ENCODE measurements around the gene HAUS5. TPM values are rescaled to one million over a fixed set of nuclear protein-coding genes. Genes with fewer than 3 reads are reported as not detected.

Gene HAUS5
- total RNA-seq, 1 experiment from 2014 or later = 31.7 TPM

- ChIA-PET POLR2A (interaction anchor here (1.2 kb wide), 1 partner anchor 18 kb away, joined by 3 read pairs; no protein-coding TSS in a partner anchor), CTCF (no interaction called here), RAD21 (ENCODE audit: low non-redundant PET in 1 of 2, low total read pairs in 2 of 2, uncharacterized antibody in 2 of 2, unreplicated experiment in 2 of 2) (no interaction called here)
- no peaks in the 10 kb centered on the region for H3K27me3 ChIP-seq (ENCODE audit: insufficient read depth, low read length)
- H3K79me2 ChIP-seq (ENCODE audit: insufficient read depth, low read length) = peaks cover 29% of the 10 kb centered on the region
- H3K9me3 ChIP-seq (ENCODE audit: control insufficient read depth in 1 of 2, insufficient read depth in 1 of 2, low read depth in 1 of 2, low read length in 2 of 2) = no peaks in the 10 kb centered on the region
- DNase-seq (ENCODE audit: low read depth, low spot score) = no peak
- no peak overlapping the region for H3K9ac ChIP-seq (ENCODE audit: low read length)
- intact Hi-C loops (cut with micrococcal nuclease) = no loop called here
- H4K20me1 ChIP-seq (ENCODE audit: insufficient read depth) = no peaks in the 10 kb centered on the region
- H3K4me2 ChIP-seq (ENCODE audit: low read length) = no peak overlapping the region
- no peaks in the 10 kb centered on the region for H3K4me1 ChIP-seq (ENCODE audit: control insufficient read depth in 1 of 2, insufficient read depth in 2 of 2, low read length in 2 of 2)
- no peak overlapping the region for H2AFZ ChIP-seq (ENCODE audit: low read depth, low read length, poor library complexity, severe bottlenecking)
- H3K4me3 ChIP-seq (replicated peaks in 1 of 2; ENCODE audit: low read depth in 1 of 2, low read length in 2 of 2) = no peak overlapping the region
- H3K9me2 ChIP-seq (ENCODE audit: insufficient read depth) = no peaks in the 10 kb centered on the region
- no peak for ATAC-seq
- TF ChIP-seq, protein P1, sequence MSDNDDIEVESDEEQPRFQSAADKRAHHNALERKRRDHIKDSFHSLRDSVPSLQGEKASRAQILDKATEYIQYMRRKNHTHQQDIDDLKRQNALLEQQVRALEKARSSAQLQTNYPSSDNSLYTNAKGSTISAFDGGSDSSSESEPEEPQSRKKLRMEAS (IDR thresholded peaks at IDR 0.05) = no peak
- TF ChIP-seq EZH2phosphoT487 (IDR thresholded peaks at IDR 0.05; ENCODE audit: borderline replicate concordance) (no peak), ZNF274 (IDR thresholded peaks at IDR 0.05; ENCODE audit: low read depth, low read length) (no peak), CTCF (IDR thresholded peaks at IDR 0.05 in 2 of 3, conservative IDR thresholded peaks at IDR 0.05 in 1 of 3; ENCODE audit: borderline replicate concordance in 1 of 3, insufficient read depth in 1 of 3, low read depth in 2 of 3, low read length in 2 of 3) (no peak), SRF (IDR thresholded peaks at IDR 0.05; ENCODE audit: low read depth) (no peak), SIN3A (IDR thresholded peaks at IDR 0.05; ENCODE audit: low read depth) (no peak), TCF7L2 (IDR thresholded peaks at IDR 0.05; ENCODE audit: borderline replicate concordance, extremely low read depth, insufficient read depth, insufficient read length) (no peak), YY1 (IDR thresholded peaks at IDR 0.05; ENCODE audit: extremely low read depth, insufficient replicate concordance, low read depth, low read length) (no peak), ATF3 (IDR thresholded peaks at IDR 0.05) (no peak)
- no TSS peak for BruUV-seq (replicated peaks)
- H3K27ac ChIP-seq (ENCODE audit: low read depth, low read length) = no peak overlapping the region
- H3K36me3 ChIP-seq (ENCODE audit: control insufficient read depth in 1 of 2, insufficient read depth in 2 of 2, low read length in 2 of 2) = peaks cover 26 to 27% of the 10 kb centered on the region in 2 experiments
Observed at GRCh38 chr19:35655600-35655999, 43.1 kb downstream of the HAUS5 start.
